ENCODE data around the gene FHIT. TPM values are rescaled to one million over a fixed set of nuclear protein-coding genes. Genes with fewer than 3 reads are reported as not detected.

The FHIT gene
- total RNA-seq, 4 donors from 2014 or later = 8.8 to 35.6 (median 12.6) TPM

DNA sequence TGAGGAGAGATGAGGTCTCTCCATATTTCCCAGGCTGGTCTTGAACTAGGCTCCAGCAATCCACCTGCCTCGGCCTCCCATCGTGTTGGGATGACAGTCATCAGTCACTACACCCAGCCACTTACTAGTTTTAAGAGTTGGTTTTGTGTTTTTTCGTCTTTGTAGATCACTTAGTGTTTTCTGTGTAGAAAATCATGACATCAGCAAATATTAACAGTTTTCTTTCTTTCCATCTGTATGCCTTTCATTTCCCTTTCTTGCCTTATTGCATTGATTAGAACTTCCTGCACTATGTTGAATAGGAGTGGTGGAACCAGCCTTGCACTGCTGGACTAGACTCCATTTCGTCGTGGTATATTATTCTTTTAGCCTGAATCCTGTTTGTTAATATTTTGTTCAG is 415.5 kb downstream of the FHIT start:
- Histone ChIP-seq H3K9me3 (no peaks in the 10 kb centered on the region), H3K36me3 (no peaks in the 10 kb centered on the region), H3K27ac (no peak overlapping the region), H3K4me1 (no peaks in the 10 kb centered on the region), H3K27me3 (no peaks in the 10 kb centered on the region), H3K4me3 (no peak overlapping the region)
- WGBS = 95% methylated on average over 5 of the region's 5 CpGs
- DNase-seq (ENCODE audit: low spot score in 2 of 2) = no peak
- no peak for TF ChIP-seq POLR2AphosphoS5 (IDR thresholded peaks at IDR 0.05)
- TF ChIP-seq, protein P1, sequence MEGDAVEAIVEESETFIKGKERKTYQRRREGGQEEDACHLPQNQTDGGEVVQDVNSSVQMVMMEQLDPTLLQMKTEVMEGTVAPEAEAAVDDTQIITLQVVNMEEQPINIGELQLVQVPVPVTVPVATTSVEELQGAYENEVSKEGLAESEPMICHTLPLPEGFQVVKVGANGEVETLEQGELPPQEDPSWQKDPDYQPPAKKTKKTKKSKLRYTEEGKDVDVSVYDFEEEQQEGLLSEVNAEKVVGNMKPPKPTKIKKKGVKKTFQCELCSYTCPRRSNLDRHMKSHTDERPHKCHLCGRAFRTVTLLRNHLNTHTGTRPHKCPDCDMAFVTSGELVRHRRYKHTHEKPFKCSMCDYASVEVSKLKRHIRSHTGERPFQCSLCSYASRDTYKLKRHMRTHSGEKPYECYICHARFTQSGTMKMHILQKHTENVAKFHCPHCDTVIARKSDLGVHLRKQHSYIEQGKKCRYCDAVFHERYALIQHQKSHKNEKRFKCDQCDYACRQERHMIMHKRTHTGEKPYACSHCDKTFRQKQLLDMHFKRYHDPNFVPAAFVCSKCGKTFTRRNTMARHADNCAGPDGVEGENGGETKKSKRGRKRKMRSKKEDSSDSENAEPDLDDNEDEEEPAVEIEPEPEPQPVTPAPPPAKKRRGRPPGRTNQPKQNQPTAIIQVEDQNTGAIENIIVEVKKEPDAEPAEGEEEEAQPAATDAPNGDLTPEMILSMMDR (IDR thresholded peaks at IDR 0.05) = no peak
- no peak for TF ChIP-seq POLR2A (IDR thresholded peaks at IDR 0.05)
- TF ChIP-seq EP300 (IDR thresholded peaks at IDR 0.05) = no peak

DNA sequence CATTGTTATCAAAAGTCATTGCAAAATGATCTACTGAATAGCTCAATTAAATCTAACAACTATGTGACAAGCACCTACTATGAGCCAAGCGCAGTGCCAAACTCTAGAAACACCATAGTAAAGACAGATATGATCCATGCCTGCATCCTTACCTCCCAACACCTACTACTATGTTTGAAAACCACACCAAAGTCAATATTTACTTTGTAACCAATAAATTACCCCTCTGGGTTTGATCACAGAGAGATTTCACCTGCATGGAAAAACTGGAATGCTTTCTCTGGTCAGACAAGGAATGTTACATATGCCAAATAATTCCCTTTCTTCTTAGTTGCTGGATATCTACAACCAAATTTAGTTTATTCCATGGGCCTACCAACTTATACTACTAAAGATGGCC is 422.2 kb downstream of the FHIT start:
- Histone ChIP-seq H3K4me1 (no peaks in the 10 kb centered on the region), H3K27ac (no peak overlapping the region), H3K36me3 (no peaks in the 10 kb centered on the region), H3K4me3 (no peak overlapping the region), H3K9me3 (no peaks in the 10 kb centered on the region), H3K27me3 (no peaks in the 10 kb centered on the region)
- 96% methylated on average over 1 of the region's 1 CpG for WGBS
- DNase-seq (ENCODE audit: low spot score in 2 of 2) = no peak
- TF ChIP-seq EP300 (IDR thresholded peaks at IDR 0.05) (no peak), POLR2AphosphoS5 (IDR thresholded peaks at IDR 0.05) (no peak), POLR2A (IDR thresholded peaks at IDR 0.05) (no peak)
- TF ChIP-seq, protein P1 (IDR thresholded peaks at IDR 0.05) = no peak

DNA sequence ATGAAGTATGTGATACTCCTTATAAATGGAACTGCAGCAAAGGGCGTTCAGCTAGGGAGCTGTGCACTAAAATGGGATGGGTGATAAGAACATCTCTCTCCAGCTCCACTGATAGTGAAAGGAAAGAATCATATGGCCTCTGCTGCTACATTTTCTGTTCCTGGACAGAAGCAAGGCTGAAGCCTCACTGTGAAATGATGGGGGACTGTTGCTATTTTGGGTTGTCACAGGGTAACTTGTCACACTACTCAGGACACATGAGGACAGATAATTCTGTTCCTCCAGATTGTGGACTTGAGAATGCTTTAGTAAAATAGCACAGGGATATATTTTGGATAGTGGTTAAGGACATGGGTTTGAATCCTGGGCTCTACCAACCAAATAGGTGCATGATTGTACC is 423.6 kb downstream of the FHIT start:
- 96% methylated on average over 1 of the region's 1 CpG for WGBS
- no peak for DNase-seq (ENCODE audit: low spot score in 2 of 2)

DNA sequence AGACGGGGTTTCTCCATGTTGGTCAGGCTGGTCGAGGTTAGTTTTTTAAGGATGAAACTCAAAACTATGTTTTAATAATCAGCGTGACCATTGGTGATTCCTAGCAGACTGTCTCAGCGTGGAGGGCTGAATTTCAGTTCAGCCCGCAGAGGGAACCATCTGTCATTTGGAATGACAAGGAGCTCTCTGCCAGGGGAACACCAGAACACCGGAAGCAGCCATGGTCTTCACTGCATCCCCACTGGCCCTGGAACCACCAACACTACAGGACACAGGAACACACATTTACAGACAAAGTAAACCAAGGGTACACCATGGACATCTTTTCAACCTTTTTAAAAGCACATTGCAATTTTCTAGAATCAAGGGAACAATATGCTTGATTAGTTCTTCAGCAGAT is 424.7 kb downstream of the FHIT start:
- DNase-seq (ENCODE audit: low spot score in 2 of 2) = no peak
- WGBS = 89% methylated on average over 6 of the region's 6 CpGs
- TF ChIP-seq POLR2A (IDR thresholded peaks at IDR 0.05) (no peak), POLR2AphosphoS5 (IDR thresholded peaks at IDR 0.05) (no peak), EP300 (IDR thresholded peaks at IDR 0.05) (no peak)
- TF ChIP-seq, protein P1 (IDR thresholded peaks at IDR 0.05) = no peak
- H3K36me3 ChIP-seq = no peaks in the 10 kb centered on the region
- no peak overlapping the region for H3K4me3 ChIP-seq
- H3K9me3 ChIP-seq = no peaks in the 10 kb centered on the region
- no peaks in the 10 kb centered on the region for H3K4me1 ChIP-seq
- no peaks in the 10 kb centered on the region for H3K27me3 ChIP-seq
- no peak overlapping the region for H3K27ac ChIP-seq

More for the DNA sequence above, 423.6 kb downstream of the FHIT start:
- Histone ChIP-seq H3K9me3 (no peaks in the 10 kb centered on the region), H3K4me1 (no peaks in the 10 kb centered on the region), H3K4me3 (no peak overlapping the region), H3K36me3 (no peaks in the 10 kb centered on the region), H3K27ac (no peak overlapping the region), H3K27me3 (no peaks in the 10 kb centered on the region)
- TF ChIP-seq POLR2A (IDR thresholded peaks at IDR 0.05) = no peak
- TF ChIP-seq POLR2AphosphoS5 (IDR thresholded peaks at IDR 0.05) = no peak
- TF ChIP-seq, protein P1 (IDR thresholded peaks at IDR 0.05) = no peak
- no peak for TF ChIP-seq EP300 (IDR thresholded peaks at IDR 0.05)

DNA sequence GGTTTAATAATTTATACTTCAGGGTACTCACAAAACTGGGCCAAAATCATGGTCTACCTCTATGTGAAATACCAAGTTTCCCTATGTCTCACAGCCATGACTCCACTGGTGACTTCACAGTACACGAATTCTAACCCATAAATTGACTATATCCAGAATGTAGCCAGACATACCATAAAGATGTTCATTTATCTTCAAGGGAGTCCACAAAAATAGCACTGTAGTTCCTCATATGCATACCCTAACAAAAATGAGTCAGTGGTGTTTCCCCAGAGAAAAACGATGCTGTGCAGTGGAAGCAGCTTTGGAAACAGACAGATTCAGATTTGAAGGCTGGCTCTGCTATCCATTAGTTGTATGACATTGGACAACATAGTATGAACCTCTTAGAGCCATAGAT is 438.8 kb downstream of the FHIT start:
- H3K36me3 ChIP-seq = no peaks in the 10 kb centered on the region

More for the DNA sequence above, 438.8 kb downstream of the FHIT start:
- H3K27me3 ChIP-seq = no peaks in the 10 kb centered on the region
- no peaks in the 10 kb centered on the region for H3K9me3 ChIP-seq
- H3K27ac ChIP-seq = no peak overlapping the region
- DNase-seq (ENCODE audit: low spot score in 2 of 2) = no peak
- 73% methylated on average over 2 of the region's 2 CpGs for WGBS
- peaks cover 6% of the 10 kb centered on the region for H3K4me1 ChIP-seq
- TF ChIP-seq, protein P1 (IDR thresholded peaks at IDR 0.05) = no peak
- no peak for TF ChIP-seq EP300 (IDR thresholded peaks at IDR 0.05)
- no peak for TF ChIP-seq POLR2A (IDR thresholded peaks at IDR 0.05)
- no peak for TF ChIP-seq POLR2AphosphoS5 (IDR thresholded peaks at IDR 0.05)
- H3K4me3 ChIP-seq = no peak overlapping the region

All from suprapubic skin (tissue), 4 donors.